ENCODE measurements around the gene SLIT3.

Gene SLIT3

DNA sequence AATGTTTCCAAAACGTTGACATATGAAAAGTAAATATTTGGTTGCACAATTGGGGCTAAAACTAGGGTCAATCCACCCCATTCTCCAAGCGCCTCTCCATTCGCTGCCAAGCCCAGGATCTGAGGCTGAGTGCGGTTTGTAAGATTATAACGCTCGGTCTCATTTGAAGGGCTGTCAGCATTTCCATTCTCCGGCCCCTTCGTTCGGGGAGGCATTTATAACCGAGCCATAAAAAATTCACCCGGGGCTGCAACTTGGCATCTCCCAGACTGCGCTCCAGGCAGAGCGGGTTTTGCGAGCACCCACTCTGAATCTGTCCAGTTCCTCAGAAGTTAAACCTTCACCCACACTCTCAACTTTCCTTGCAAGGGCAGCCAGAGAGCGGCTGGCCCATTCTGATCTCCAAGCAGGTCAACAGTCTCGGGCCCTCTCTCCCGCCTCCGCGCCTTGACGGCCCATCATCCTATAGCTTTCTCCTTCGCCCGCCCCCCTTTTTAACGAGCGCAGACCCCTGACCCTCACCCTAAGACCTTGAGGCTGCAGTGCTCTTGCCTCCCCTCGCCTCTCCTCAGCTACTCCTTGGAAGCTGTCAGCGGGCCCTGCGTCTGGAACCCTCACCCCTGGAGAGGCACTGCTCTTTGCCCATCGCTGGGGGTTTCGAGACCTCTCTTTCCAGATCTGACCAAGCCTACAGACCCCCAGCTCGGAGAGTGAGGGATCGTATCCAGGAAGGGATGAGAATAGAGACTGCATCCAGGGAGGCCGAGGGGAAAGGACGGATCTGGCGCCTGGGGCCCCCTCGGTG lies 1.1 kb downstream of the SLIT3 start:
- no peak for DNase-seq (ENCODE audit: low read depth, low spot score)

DNA sequence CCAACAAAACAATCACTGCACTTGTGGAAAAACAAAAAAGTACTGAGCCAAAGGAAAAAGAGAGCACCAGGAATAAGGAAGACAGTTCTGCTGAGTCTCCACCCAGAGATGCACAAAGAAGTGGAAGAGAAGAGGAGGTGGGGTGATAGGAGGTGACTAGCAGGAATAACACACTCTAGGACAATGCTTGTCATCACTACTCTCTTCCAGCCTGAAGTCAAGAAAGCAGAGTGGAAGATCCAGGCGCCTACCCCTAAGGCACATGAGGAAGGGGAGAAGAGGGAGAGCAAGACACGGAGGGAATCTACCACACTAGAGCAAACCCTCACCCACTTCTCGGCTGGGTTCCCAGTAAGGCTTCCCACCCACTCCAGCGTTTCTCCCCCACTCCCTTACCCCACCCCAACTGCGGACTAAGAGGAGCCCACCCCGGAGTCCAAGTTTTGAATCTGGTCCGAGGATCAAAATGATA lies 1.7 kb downstream of the SLIT3 start:
- no peak for DNase-seq (ENCODE audit: low read depth, low spot score)

DNA sequence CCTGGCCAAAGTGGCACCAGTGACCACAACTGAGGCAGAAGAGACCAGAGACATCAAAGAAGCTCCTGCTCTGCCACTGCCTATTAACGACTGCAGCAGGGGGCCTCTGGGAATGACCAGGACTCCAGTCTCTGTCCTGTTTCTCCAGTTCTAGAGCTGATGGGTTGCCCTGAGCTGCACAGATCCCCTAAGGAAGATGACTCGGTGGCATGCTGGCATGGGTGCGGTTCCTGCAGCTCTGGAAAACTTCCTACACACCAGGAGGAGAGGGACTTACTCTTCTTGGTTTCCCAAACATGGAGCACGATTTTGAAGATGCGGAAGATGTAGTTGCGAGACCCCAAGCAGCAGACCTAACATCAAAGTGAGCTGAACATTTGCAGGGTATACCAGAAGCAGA lies 2.7 kb downstream of the SLIT3 start:
- no peak for DNase-seq (ENCODE audit: low read depth, low spot score)

- no peak for DNase-seq (ENCODE audit: low read depth, low spot score)
These were observed 4.4 kb downstream of the SLIT3 start for GRCh38 chr5:169296419-169297143.

DNA sequence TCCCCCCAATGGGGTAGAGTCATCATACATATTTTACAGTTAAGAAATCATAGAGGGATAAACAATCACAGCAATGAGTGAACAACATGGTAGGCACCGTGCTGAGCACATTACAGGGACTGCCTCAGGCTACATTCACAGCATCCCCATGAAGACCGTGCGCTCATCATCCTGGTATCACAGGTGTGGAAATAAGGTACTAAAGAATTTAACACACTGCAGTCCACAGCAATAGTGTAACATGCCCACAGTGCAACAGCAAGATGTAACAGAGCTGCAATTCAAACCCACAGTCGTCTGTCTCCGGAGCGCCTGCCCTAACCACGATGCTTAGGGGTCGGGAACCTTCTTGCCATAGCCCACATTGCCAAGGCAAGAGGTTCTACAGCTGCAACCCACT lies 5.6 kb downstream of the SLIT3 start:
- DNase-seq (ENCODE audit: low read depth, low spot score): no peak

DNA sequence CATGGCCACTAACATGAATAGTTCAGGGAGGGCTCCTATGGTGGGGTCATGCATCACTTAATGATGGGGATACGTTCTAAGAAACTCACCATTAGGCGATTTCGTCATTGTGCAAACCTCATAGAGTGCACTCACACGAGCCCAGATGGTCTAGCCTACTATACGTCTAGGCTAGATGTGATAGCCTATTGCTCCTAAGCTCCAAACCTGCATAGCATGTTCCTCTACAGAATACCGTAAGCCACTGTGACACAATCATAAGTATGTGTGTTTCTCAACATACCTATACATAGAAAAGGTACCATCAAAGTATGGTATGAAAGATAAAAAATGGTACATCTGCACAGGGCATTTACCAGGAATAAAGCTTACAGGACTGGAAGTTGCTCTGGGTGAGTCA lies 6.3 kb downstream of the SLIT3 start:
- no peak for DNase-seq (ENCODE audit: low read depth, low spot score)

DNA sequence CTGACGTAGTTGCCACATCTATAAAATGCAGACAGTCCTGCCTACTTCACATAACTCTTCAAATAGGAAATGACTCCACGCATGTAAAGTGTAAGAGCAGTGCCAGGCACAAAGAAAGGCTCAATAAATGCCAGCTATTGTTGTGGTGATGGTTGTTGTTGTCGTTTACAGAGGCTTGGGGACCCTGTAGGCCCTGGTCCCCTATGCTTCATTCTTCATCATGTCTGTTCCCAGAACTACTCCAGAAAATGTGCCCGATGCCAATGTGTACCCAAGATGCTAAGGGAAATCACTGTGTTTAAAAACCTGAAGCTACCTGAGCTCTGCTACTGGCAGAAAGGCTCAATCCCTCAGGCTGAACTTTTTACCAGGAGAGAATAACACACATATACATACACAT lies 9.1 kb downstream of the SLIT3 start:
- no peak for DNase-seq (ENCODE audit: low read depth, low spot score)

DNA sequence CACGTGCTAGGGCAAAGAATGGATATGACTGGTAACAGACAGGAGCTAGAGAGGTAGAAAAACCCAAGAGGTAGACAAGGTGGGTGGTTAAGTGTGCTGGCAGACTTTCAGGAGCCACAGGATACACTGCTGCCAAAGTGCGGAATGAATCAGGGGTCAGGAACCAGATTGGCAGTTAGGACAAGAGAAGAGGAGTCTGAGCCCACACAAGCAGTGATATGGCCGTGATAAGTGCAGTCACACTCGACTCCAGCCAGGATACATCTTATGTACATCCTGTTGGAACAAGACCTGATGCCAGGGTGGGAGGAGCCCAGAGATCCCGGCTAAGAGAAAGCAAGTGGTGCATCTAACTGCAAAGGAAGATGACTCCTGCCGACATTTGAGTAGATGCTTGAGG lies 10.0 kb downstream of the SLIT3 start:
- no peak for DNase-seq (ENCODE audit: low read depth, low spot score)

- no peak for DNase-seq (ENCODE audit: low read depth, low spot score)
These were observed 11.4 kb downstream of the SLIT3 start for GRCh38 chr5:169289520-169289919.

- DNase-seq (ENCODE audit: low read depth, low spot score): no peak
These were observed 12.6 kb downstream of the SLIT3 start for GRCh38 chr5:169288066-169288930.

DNA sequence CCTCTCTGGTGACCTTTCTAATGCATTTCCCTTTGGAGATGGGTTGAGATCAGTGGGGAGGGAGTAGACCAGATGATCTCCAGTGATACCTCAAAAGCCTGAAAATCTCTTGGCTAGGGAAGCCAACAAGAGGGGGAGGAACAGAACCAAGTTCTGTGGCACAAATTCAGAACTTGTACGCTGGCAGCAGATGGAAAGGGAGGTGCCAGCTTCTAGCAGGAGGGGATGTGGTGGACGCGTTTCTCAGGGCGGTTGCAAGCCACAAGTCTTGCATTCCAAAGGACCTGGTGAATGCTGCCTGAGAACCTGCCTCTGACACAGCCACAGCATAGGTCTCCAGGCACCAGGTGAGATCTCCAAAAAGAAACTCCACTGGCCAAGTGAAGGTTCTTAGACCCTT lies 13.4 kb downstream of the SLIT3 start:
- DNase-seq (ENCODE audit: low read depth, low spot score): no peak

DNA sequence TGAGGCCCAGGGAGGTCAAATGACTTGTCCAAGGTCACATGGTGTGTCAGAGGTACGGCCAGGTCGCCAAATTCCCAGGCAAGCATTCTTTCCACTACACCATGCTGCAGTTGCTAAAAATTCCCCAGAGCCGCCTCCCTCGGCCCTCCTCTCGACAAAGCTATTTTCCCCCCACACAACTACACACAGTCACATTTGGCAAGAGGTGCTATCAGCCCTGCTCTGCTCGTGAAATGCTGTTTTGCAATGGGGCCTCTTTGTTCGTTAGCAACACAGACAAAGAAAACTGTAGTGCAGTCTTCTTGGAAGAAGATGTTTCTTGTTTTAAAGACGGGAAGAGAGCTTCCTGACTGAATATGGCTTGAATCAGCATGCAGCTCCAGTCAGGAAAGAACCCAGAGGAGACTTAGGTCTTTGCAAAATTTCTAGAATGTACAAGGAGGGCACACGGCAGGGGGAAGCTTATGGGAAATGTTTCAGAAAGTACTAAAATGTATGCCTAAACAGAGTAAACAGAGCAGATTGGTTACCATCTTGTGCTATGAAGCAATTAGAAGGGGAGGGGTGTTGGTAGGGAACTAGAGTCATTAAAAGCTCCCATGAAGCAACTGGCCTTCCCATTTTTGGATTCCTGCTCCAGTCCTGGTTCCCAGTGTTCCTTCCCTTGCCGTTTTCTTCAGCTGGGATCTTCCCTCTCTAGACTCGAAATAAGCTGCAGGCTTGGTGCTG lies 14.2 kb downstream of the SLIT3 start:
- no peak for DNase-seq (ENCODE audit: low read depth, low spot score)

DNA sequence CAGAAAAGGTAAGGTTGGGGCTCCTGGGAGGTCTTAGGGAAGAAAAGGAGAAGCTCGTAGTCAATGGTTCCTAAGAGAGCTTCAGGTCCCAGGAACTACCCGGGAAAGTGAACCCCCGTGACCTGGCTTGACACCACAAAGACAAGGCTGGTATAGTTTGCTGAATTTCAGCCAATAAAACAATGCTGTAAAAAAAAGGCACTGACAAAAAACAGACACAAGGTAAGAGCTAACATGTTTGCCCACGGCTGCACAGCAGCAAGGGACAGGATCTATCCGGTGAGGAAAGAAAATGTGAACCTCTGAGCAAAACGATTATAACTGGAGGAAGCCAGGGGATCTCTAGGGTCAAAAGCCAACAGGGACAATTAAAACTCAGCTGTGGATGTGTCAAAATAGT lies 17.1 kb downstream of the SLIT3 start:
- DNase-seq (ENCODE audit: low read depth, low spot score): no peak

- no peak for DNase-seq (ENCODE audit: low read depth, low spot score)
These were observed 19.3 kb downstream of the SLIT3 start for GRCh38 chr5:169281625-169282024.

DNA sequence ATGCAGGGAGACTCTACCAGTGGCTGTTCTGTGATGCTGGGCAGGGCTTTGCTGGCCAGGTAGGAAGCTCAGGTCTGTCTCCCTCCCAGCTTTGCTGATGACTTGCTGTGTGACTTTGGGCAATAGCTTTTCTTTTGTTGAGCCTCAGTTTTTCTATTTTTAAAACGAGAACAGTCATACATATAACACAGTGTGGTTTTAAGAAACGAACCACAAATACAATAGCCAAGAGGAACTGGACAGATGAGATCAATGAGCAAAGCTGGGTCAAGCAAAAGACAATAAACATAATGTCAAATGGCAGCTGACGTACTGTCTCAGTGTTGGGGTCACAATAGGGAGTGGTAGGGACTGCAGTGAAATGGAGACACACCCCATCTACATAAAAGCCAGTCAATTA lies 20.2 kb downstream of the SLIT3 start:
- no peak for DNase-seq (ENCODE audit: low read depth, low spot score)

GRCh38 chr5:169280286-169280685 lies 20.7 kb downstream of the SLIT3 start:
- DNase-seq (ENCODE audit: low read depth, low spot score): no peak

DNA sequence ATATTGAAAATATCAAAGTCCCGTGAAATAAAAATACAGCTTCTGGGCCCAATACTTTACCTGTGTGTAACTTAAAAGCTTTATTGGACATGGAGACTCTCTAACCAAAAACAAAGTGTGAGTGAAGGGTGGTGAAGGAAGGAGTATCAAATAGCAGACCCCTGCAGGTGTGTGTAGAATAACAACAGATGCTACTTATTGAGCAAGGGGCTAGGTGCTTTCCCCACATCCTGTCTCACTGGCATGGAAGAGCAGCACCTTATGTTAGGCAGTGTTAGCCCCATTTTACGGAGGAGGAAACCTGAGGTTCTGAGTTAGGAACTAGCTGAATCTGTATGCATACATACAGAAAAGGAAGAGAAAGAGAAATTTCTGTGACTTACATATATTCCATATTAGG lies 21.8 kb downstream of the SLIT3 start:
- no peak for DNase-seq (ENCODE audit: low read depth, low spot score)

GRCh38 chr5:169273881-169274280 lies 27.1 kb downstream of the SLIT3 start:
- no peak for DNase-seq (ENCODE audit: low read depth, low spot score)

GRCh38 chr5:169273451-169273850 lies 27.5 kb downstream of the SLIT3 start:
- no peak for DNase-seq (ENCODE audit: low read depth, low spot score)

- no peak for DNase-seq (ENCODE audit: low read depth, low spot score)
These were observed 28.1 kb downstream of the SLIT3 start for GRCh38 chr5:169272731-169273427.

DNA sequence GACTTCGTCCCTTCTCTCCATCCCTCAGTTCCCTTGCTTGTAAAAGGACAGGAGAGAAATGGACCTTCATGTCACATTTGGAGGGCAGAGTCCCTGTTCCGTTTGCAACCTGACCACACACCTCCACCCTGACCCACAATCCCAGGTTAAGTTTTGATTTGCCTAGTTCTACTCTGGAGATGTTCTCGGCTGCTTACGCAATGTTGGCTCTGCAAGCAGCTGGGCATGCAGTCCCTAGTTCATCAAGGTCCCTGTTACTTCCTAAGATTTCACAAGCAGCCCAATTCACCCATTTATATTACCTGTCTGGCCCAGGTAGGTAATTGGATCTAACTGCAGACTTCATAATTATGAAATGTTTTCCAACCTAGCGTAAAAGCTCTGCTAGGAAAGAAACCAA lies 28.8 kb downstream of the SLIT3 start:
- DNase-seq (ENCODE audit: low read depth, low spot score): no peak

Measured in activated CD4-positive, CD25-positive, alpha-beta regulatory T cell treated with anti-CD3 and anti-CD28 coated beads, Interleukin-2, amount 50 U/mL, for 16 hours (primary cell).